ENCODE results near the gene LALBA.

DNA sequence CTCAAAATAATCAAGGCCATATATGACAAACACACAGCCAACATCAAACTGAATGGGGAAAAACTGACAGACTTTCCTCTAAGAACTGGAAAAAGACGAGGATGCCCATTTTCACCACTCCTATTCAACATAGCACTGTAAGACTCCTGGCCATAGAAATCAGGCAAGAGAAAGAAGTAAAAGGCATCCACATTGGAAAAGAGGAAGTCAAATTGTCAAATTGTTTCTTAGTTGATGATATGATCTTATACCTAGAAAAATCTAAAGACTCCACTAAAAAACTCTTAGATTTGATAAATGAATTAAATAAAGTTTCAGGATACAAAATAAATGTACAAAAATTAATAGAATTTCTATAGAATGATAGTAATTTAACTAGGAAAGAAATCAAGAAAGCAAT, 33.2 kb downstream of the LALBA start:
- TF ChIP-seq POLR2A (IDR thresholded peaks at IDR 0.05) (no peak), EP300 (IDR thresholded peaks at IDR 0.05) (no peak)
- TF ChIP-seq, protein P1, sequence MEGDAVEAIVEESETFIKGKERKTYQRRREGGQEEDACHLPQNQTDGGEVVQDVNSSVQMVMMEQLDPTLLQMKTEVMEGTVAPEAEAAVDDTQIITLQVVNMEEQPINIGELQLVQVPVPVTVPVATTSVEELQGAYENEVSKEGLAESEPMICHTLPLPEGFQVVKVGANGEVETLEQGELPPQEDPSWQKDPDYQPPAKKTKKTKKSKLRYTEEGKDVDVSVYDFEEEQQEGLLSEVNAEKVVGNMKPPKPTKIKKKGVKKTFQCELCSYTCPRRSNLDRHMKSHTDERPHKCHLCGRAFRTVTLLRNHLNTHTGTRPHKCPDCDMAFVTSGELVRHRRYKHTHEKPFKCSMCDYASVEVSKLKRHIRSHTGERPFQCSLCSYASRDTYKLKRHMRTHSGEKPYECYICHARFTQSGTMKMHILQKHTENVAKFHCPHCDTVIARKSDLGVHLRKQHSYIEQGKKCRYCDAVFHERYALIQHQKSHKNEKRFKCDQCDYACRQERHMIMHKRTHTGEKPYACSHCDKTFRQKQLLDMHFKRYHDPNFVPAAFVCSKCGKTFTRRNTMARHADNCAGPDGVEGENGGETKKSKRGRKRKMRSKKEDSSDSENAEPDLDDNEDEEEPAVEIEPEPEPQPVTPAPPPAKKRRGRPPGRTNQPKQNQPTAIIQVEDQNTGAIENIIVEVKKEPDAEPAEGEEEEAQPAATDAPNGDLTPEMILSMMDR (IDR thresholded peaks at IDR 0.05) = no peak

Measured in tibial nerve (tissue), 4 donors.